Midbrain (tissue), 1 donor: Measurements from ENCODE around the gene VGF.

ENCODE experiments used
- DNase-seq: peaks from one replicate; lab custom pipeline; 2025; lab: John Stamatoyannopoulos, UW

The VGF gene

GRCh38 chr7:101185258-101185839 lies 20.0 kb upstream of the VGF start:
- DNase-seq, result no peak

GRCh38 chr7:101180130-101180755 lies 14.9 kb upstream of the VGF start, which contains the start of gene NAT16:
TSS of gene NAT16 (minus strand) at chr7:101180293. CDS start at chr7:101174807, 5,486 bp downstream.
- no peak for DNase-seq

- no peak for DNase-seq
Measured at GRCh38 chr7:101179713-101180112, 14.3 kb upstream of the VGF start.

- no peak for DNase-seq
Measured at GRCh38 chr7:101179117-101179516, 13.7 kb upstream of the VGF start.

- DNase-seq, result no peak
Measured at GRCh38 chr7:101177644-101178043, 12.3 kb upstream of the VGF start.

- DNase-seq, result no peak
Measured at GRCh38 chr7:101175664-101176063, 10.3 kb upstream of the VGF start.

- no peak for DNase-seq
Measured at GRCh38 chr7:101174322-101174854, 9.0 kb upstream of the VGF start.

- DNase-seq, result no peak
Measured at GRCh38 chr7:101173752-101174244, 8.4 kb upstream of the VGF start.

- peak; percentile 13 for DNase-seq
Measured at GRCh38 chr7:101172854-101173751, 7.7 kb upstream of the VGF start.

GRCh38 chr7:101172005-101172853 lies 6.9 kb upstream of the VGF start:
- no peak for DNase-seq

GRCh38 chr7:101171442-101171837 lies 6.1 kb upstream of the VGF start:
- DNase-seq, result no peak

GRCh38 chr7:101170617-101171441 lies 5.5 kb upstream of the VGF start:
- no peak for DNase-seq

GRCh38 chr7:101169838-101170551 lies 4.6 kb upstream of the VGF start:
- DNase-seq, result peak; percentile 43

- no peak for DNase-seq
Measured at GRCh38 chr7:101169110-101169837, 3.9 kb upstream of the VGF start.

GRCh38 chr7:101168412-101169049 lies 3.2 kb upstream of the VGF start:
- DNase-seq, result no peak

- DNase-seq, result no peak
Measured at GRCh38 chr7:101167645-101168411, 2.5 kb upstream of the VGF start.

GRCh38 chr7:101166909-101167644 lies 1.7 kb upstream of the VGF start:
- no peak for DNase-seq

- no peak for DNase-seq
Measured at GRCh38 chr7:101166648-101166908, 1.2 kb upstream of the VGF start.
